GM10266 (cell line): ENCODE results near the gene CTSH.

ENCODE experiments used
- DNase-seq: peaks from one replicate; pipeline ENCODE4 v3.0.0; 2012; ENCODE audit errors: extremely low spot score
- TF ChIP-seq, protein P1 (sequence below): IDR thresholded peaks from 2 replicates; pipeline ENCODE4 v1.5.1; 2012; ENCODE audit warnings: mild to moderate bottlenecking, low read depth; ENCODE audit not compliant: control insufficient read depth, insufficient read depth; ENCODE audit errors: missing control alignments

The CTSH gene

DNA sequence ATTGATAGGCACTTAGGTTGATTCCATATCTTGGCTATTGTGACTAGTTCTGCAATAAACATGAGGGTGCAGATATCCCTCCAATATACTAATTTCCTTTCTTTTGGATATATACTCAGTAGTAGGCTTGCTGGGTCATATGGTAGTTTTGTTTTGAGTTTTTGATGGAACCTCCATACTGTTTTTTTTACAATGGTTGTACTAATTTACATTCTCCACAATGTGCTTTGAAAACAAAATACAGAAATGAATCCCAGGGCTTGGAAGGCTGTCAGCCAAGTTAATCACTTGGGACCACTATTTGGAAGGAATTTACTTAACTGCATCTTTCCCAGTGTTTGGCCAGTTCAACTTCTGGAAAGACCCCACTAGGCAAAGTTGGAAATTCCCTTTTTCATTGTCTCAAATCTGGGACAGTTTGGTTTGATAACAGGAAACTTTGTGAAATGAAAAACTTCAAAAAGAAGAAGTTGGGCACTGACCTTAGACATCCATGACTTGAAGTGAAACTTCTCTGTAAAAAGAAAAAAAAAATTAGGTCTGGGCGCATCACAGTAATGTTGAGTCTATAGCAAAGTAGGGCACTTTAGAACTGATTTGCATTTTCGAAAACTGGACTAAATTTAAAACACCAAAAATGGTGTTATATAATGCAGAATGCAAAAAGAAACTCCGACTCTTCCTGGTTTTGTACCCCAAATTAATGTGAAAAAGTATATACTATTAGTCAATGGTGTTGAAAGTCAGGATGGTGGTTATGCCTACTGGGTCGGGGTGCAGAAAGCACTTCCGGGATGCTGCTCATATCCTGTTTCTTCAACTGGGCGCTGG lies 6.0 kb downstream of the CTSH start:
- peak; percentile 58 for DNase-seq
- TF ChIP-seq, protein P1, sequence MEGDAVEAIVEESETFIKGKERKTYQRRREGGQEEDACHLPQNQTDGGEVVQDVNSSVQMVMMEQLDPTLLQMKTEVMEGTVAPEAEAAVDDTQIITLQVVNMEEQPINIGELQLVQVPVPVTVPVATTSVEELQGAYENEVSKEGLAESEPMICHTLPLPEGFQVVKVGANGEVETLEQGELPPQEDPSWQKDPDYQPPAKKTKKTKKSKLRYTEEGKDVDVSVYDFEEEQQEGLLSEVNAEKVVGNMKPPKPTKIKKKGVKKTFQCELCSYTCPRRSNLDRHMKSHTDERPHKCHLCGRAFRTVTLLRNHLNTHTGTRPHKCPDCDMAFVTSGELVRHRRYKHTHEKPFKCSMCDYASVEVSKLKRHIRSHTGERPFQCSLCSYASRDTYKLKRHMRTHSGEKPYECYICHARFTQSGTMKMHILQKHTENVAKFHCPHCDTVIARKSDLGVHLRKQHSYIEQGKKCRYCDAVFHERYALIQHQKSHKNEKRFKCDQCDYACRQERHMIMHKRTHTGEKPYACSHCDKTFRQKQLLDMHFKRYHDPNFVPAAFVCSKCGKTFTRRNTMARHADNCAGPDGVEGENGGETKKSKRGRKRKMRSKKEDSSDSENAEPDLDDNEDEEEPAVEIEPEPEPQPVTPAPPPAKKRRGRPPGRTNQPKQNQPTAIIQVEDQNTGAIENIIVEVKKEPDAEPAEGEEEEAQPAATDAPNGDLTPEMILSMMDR = no peak

DNA sequence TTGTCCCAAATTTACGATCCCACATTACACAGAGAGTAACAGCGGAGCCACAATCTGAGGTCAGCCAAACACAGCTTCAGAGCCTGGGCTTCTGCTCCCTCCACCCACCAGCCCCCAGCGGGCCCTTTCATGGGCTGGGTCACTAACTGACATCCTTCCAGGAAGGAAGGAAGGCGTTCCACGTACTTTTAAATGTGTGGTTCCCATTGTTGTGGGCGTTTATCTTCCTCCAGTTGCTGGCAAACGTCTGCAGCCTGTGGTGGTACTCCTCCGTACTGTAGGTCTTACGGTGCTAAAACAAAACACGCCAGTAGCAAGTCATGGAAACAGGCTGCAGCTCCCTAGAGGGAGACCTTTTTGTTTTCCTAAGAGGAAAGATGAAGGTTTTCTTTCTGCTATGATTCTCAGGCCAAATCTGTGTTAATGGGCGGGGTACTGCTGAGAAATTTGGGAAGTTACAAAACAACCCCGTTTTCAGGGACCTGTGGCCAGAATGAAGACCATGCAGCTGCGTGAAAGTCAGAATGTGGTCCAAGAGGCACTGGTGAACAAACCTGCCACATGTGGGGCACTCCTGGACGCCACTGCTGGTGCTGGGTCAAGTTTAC lies 7.6 kb downstream of the CTSH start:
- TF ChIP-seq, protein P1 = no peak

DNA sequence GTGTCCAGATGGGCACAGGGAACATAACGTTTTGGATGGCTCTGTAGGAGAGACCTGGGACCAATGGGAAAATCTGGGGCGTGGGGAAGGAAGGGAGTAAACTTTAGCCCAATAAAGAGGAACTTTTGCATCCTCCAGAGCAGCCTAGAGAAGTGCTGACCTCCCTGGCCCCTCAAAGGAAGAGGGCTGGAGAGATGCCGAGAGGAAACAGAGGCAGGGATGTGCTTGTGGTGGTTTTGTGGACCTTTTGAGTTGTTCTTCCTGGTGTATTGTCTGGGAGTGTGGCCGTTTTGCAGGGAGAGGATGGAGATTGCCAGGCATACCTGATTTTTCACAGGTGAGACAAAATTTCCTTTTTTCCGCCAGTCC lies 10.2 kb downstream of the CTSH start:
- no peak for DNase-seq
- TF ChIP-seq, protein P1 = no peak

More for the DNA sequence above, 7.6 kb downstream of the CTSH start:
- DNase-seq = no peak

DNA sequence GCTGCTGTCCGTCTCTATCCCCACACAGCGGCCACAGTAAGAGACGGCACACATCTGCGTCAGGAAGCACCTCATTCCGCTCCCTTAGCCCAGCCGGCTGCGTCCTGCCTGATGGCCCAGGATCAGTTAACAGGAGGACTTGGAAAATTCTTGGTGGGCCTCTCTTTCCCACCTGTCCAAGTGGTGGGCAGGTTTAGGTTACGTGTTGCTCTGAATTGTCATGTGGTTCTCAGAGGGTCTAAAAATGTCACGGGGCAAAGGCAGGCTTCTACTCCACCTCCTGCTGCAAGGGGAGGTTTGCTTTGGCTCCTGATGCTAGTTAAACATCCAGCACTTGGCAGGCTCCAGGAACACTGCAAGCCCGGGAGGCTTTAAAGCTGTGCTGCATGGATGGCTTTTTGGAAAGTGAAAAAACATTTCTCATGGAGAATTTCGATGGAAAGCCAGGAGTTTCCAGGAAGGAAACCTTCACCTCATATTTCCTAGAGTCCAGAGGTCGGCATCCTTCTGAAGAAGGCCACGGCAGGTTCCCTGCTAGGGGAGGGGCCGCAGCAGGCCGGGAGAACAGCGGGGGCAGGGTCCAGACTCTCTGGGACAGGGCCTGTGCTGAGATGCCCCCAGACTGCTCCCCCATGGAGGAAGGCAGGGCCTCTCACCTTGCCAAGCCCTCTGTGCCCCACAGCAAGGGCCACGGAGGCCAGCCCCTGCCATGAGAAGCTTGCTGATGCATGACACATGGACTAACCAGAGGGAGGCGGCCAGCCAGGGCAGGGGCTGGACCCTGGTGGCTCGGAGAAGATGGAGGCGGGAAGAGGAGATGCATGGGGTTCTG lies 10.8 kb downstream of the CTSH start:
- DNase-seq = no peak

DNA sequence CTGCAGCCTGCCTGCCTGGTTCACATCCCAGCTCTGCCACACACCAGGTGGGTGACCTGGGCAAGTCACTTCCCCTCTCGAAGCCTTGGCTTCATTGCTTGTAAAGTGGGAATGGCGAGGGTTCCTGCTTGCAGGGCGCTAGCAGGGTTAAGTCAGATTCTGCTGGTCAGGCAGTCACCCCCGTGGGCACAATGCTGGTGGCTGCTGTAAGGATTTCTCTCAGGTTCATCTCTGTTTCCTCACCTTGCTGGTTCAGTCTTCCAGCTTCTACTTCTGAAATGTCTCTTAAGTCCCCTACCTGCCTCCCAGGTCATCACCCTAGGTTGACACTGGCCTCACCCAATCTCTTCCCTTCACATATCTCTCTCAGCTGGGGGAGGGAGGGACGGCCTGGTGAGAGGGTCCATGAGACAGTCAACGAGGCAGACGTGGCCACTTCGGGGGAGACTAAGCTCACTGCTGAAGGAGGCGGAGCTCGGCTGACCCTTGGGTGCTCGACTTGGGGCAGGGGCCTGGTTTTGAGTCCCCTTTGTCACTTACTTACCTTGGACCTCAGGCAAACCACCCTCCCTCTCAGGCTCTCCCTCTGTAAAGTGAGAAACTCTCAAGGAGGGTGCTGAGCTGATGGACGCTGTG lies 11.5 kb downstream of the CTSH start:
- TF ChIP-seq, protein P1 = no peak

More for the DNA sequence above, 10.8 kb downstream of the CTSH start:
- TF ChIP-seq, protein P1 = no peak

DNA sequence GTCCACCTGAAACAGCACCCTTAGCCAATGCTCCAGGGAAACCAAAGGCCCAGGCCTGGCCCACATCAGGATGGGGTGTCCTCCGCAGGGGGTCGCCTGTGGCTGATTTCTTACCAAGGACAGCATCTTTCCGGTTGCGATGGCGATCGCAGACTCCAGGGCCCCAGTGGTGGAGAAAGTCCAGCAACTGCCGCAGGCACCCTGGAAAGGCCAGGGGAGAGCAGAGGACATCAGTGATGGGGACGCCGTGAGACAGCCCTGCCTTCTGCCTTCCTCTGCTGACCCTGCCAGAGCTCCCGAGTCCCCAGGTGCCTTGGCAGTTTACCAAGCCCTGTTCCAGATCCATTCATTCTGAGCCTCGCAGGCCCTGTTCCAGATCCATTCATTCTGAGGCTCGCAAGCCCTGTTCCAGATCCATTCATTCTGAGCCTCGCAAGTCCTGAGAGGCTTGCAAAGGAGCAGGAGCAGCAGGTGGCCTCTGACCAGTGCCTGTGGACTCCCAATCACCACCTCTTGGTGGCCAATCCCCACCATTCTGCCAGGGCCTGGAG lies 12.5 kb downstream of the CTSH start:
- no peak for DNase-seq
- TF ChIP-seq, protein P1 = no peak

More for the DNA sequence above, 11.5 kb downstream of the CTSH start:
- DNase-seq = no peak
